Ishikawa (cell line): ENCODE data around the gene FOXC1.

Experiments used
- EGR1 ChIP-seq: IDR thresholded peaks from 2 replicates; pipeline ENCODE4 v1.6.1; 2012
- EP300 ChIP-seq: IDR thresholded peaks from 2 replicates; pipeline ENCODE4 v1.6.1; 2012; ENCODE audit warnings: borderline replicate concordance
- RAD21 ChIP-seq: IDR thresholded peaks from 2 replicates; pipeline ENCODE4 v1.6.1; 2012; ENCODE audit warnings: low read depth
- TAF1 ChIP-seq: IDR thresholded peaks from 2 replicates; pipeline ENCODE4 v1.6.1; 2012; ENCODE audit warnings: low read depth, mild to moderate bottlenecking
- YY1 ChIP-seq: IDR thresholded peaks from 2 replicates; pipeline ENCODE4 v1.6.1; 2012; ENCODE audit warnings: low read depth
- TF ChIP-seq, protein P1 (sequence below): IDR thresholded peaks from 2 replicates; pipeline ENCODE4 v1.6.1; 2012; ENCODE audit warnings: low read depth, mild to moderate bottlenecking

DNA sequence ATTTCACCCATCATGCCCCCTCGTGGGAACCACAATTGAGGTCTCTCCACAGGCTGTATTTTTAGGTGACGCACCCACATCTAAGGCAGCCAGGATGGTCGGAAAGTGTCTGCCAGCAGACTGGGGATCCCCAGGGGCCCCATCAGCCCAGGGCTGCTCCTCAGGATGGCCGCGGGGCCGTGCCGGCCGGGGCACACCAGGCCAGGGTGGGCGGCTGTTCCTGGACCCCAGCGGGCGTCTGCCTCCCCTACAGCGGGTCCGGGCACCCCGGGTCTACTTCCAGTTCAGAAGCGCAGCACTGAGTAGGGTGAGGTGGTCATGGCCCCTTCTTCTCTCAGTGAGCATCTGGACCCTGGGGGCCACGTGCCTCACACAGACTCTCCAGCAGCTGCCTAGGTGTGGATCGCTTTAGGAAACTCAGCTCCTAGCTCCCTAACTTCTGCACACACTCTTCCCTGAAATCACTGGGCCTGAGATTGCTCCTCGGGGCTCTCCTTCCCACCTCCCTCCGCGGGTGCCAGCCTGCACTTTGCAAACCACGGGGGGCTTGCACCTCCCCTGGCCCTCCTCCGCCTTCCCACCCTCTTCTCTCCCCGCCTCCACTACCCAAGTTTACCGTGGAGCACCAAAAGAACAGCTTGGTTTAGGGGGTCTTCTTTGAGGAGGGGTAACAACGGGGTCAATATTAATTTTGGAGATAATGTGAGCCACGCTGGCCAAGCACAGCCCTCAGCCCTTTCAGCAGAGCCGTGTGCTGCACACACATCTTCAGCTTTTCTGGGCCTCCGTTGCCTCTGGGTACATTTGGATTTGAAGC lies 14.2 kb upstream of the FOXC1 start:
- TF ChIP-seq TAF1 (no peak), RAD21 (no peak), EGR1 (no peak), YY1 (no peak), EP300 (no peak)
- TF ChIP-seq, protein P1, sequence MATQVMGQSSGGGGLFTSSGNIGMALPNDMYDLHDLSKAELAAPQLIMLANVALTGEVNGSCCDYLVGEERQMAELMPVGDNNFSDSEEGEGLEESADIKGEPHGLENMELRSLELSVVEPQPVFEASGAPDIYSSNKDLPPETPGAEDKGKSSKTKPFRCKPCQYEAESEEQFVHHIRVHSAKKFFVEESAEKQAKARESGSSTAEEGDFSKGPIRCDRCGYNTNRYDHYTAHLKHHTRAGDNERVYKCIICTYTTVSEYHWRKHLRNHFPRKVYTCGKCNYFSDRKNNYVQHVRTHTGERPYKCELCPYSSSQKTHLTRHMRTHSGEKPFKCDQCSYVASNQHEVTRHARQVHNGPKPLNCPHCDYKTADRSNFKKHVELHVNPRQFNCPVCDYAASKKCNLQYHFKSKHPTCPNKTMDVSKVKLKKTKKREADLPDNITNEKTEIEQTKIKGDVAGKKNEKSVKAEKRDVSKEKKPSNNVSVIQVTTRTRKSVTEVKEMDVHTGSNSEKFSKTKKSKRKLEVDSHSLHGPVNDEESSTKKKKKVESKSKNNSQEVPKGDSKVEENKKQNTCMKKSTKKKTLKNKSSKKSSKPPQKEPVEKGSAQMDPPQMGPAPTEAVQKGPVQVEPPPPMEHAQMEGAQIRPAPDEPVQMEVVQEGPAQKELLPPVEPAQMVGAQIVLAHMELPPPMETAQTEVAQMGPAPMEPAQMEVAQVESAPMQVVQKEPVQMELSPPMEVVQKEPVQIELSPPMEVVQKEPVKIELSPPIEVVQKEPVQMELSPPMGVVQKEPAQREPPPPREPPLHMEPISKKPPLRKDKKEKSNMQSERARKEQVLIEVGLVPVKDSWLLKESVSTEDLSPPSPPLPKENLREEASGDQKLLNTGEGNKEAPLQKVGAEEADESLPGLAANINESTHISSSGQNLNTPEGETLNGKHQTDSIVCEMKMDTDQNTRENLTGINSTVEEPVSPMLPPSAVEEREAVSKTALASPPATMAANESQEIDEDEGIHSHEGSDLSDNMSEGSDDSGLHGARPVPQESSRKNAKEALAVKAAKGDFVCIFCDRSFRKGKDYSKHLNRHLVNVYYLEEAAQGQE: no peak
